Inflammatory macrophage treated with lipopolysaccharide for 1 hour (primary cell): ENCODE results near the gene CALY.

Experiments
- DNase-seq, 2 donors: peaks; one replicate each; pipeline ENCODE4 v3.0.0-alpha.2; 2020 to 2022

Gene CALY

DNA sequence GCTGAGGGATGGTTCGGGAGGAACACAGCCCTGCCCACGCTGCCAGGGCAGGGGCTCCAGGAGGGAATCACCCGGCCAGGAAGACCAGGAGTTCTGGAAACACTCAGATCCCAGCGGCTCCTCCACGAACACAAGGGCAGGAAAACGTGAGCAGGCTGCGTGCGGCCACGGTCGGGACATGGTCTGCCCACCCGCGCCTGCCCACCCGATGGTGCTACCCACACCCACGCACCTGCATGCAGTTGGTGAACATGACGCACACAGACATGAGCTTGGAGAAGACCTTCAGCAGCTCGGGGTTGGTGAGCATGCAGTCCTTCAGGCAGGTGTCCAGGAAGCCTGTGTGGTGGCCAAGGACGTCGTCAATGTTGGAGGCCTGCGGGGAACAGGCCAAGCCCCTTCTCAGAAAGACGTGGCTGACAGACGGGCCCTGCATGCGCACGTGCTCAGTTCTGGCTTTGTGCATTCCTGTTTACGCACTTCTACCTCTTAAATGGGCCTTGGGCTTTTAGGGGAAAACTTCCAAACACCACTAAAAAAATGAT is 53.8 kb downstream of the CALY start:
- DNase-seq = no peak

GRCh38 chr10:133281628-133282372 is 54.9 kb downstream of the CALY start:
- no peak for DNase-seq

GRCh38 chr10:133281084-133281483 is 55.6 kb downstream of the CALY start:
- no peak for DNase-seq

GRCh38 chr10:133280391-133281059 is 56.2 kb downstream of the CALY start:
- no peak for DNase-seq

DNA sequence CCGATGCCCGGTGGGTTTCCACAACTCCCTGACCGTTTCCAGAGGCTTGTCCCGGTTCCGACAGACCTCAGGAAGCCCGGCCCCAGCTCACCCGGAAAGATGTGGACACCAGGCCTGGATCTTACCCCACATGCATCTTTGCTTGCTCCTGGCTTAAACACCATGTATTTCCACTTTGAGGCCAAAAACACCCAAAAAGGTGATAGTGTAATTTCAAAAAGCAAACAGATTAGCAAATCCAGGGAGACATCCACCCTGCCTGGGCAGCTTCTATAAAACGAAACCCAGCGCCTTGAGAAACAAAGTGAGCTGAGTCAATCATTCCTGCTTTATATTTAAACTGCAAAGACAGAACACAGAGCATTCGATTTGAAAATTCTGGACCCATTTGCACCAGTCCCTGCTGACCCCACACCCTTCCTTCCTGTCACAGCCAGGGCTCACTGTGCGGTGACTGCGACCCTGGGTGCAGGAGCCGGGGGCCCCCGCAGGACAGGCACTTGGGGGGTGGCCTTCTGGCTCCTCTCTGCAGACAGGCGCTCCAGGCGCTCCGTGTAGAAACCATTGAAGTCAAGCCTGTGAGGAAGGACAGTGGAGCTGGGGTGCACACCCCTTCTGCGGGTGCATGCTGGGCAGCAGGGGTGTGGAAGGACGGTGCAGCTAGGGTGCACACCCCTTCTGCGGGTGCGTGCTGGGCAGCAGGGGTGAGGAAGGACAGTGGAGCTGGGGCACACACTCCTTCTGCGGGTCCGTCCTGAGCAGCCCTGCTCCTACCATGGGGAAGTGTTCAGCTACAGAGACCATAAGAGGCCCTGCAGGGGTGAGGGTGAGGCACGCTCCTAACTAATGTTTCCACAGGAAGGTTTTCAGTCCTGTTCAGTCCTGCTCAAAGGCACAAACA is 57.1 kb downstream of the CALY start:
- DNase-seq = peak in 1 of 2 donors; percentile 33

- DNase-seq = peak; percentile 59 to 71
These were observed 58.0 kb downstream of the CALY start for GRCh38 chr10:133278577-133279265.

DNA sequence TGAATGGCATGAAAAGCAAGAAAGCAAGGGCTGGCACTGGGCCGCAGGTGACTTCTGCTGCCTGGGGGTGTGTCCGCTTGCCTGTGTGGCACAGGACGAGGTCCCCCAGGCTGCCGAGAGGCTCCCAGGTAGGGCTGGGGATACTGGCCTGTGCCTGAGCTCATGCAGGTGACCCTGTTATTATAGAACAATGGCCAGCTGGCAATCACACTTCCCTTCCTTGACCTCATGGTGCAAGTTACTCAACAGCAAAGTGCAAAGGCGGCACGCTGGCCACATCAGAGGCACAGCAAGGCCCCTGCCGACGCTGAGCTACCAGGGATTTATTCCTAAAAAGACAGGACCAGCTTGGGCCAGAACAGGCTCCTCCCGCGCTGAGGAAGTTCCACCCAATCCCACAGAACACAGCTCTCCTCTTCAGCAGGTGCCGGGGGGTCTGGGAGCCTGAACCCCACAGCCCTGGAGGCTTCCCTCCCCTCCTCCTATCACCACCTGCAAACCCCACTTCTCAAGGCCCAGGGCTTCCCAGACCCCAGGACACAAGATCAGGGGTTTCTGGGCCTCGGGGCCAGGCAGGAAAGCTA is 58.6 kb downstream of the CALY start:
- peak; percentile 24 to 43 for DNase-seq

DNA sequence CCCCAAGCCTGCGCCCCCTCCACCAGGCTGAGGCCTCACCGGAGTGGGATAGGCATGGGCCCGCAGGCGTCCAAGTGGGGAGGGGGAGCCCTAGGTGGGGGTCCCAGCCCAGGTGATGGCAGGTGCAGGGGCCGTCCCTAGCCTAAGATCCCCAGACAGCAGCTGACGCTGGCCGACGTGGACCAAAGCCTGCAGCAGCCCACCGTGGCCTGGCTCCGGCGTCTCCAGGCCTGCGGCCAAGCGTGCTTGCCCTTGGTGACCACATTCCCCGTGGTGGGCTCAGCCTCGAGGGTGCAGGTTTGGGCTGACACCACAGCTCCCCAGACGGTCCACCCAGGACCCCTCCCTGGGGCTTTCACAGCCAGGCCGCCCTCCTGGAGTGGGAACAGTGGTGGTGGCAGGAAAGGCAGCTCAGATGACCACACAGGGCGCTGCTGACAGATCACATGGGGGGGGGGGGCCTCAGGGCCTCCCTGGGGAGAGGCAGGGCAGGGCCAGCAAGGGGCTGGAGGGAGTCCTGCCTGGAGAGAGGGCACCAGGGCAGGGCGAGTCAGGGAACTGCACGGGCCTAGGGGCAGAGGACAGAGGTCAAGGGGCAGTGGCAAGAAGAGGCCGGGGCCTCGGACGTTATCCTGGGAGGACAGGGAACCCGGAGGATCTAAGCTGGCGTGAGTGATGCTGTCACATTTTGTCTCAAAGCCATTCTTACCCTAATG is 59.3 kb downstream of the CALY start:
- no peak for DNase-seq

GRCh38 chr10:133276435-133277201 is 60.1 kb downstream of the CALY start, which contains the start of gene ADAM8:
Gene ADAM8, minus strand, starts transcription at chr10:133276868. Its CDS starts 51 bp downstream, at chr10:133276817.
- no peak for DNase-seq

- no peak for DNase-seq
These were observed 60.6 kb downstream of the CALY start for GRCh38 chr10:133276100-133276434.

GRCh38 chr10:133275684-133276092 is 61.0 kb downstream of the CALY start:
- DNase-seq = no peak

DNA sequence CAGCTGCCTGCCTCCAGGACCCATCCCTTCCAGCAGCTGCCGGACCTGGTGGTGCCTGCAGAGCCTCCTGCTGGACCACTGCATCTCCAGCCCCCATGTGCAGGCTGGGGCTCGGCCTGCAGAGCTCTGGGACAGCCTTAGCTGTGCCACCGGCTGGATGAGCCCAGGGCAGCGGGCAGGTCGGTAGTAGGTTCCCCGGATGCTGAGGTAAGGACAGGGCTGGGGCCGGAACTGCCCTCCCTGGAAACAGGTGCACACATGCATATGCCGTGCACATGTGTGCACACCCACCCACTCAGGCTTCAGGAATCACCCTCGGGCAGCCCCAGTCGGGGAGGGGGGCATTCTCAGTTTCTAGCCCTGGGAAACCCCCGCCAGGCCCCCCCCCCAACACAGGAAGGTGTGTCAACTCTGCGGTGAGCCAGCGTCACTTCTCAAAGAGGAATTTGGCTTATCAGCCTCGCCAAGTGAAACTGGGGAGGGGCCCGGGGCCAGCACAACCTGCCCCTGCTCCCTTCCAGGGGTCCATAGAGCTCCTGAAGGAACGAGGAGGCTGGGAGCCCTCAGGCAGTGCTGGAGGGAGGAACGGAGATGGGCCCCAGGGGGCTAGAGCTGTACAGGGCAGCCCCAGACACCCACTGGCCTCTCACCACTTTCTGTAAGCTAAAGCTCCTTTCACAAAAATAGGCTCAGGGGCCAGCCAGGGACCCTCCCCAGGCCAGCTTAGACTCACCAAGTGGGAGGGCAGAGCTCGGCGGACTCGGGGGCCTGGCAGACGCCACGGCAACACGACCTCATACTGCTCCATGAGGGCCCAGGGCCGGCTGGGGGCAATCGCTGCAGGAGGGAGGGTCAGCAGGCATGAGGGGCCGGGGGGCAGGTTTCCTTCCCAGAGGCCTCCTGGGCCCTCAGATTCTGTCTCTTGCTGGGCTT is 61.7 kb downstream of the CALY start:
- DNase-seq = peak in 1 of 2 donors; percentile 15
